ENCODE data around the gene NFIC.
"Not testable (repeated sequence)": the region's sequence is repeated elsewhere in the genome, so short reads cannot be mapped to it uniquely, and the experiment has no call there.

The NFIC gene

GRCh38 chr19:3365836-3366752, at the start of gene NFIC:
TSS of gene NFIC (plus strand) at chr19:3366583. CDS start at chr19:3366637, 54 bp downstream.
- peak; percentile 61 for DNase-seq (ENCODE audit: low spot score)

GRCh38 chr19:3316659-3317207, 49.6 kb upstream of the NFIC start:
- DNase-seq (ENCODE audit: low spot score) = no peak

- no peak for DNase-seq (ENCODE audit: low spot score)
These were observed 46.6 kb upstream of the NFIC start for GRCh38 chr19:3319643-3320353.

DNA sequence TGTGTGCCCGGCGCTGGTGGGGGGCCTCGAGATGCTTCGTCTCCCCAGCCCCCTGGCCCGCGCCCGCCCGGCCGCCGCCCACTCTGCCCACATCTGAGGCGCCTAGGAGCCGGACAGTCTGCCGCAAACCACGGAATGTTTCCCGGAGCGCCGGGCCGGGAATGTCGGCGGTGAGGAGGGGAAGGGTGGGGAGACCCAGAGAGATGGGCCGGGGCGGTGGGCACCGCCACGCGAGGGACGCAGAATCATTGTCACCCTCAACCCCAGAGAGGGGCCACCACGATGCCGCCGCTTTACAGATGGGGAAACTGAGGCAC, 46.1 kb upstream of the NFIC start:
- DNase-seq (ENCODE audit: low spot score) = no peak

GRCh38 chr19:3320853-3321252, 45.5 kb upstream of the NFIC start:
- DNase-seq (ENCODE audit: low spot score) = no peak

DNA sequence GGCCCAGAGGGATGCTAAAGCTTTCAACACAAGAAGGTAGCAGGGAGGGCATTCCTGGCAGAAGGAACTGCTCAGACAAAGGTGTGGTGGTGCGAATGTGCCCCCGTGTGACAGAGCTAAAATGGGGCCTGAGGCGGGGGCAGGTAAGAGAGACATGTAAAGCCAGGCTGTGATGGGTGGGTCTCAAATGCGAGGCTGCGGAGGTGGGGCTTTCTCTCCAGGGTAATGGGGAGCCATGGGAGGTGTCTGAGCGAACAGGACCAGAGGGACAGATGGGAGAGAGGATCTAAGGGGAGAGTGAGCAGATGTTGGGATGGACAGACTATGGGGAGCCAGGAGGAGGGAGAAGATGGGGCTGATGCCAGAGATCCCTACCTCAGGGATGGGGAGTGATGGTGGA, 44.7 kb upstream of the NFIC start:
- DNase-seq (ENCODE audit: low spot score) = no peak

- DNase-seq (ENCODE audit: low spot score) = no peak
These were observed 44.0 kb upstream of the NFIC start for GRCh38 chr19:3322199-3322978.

GRCh38 chr19:3323026-3323425, 43.4 kb upstream of the NFIC start:
- no peak for DNase-seq (ENCODE audit: low spot score)

GRCh38 chr19:3323658-3324057, 42.7 kb upstream of the NFIC start:
- DNase-seq (ENCODE audit: low spot score) = no peak

- peak; percentile 28 for DNase-seq (ENCODE audit: low spot score)
These were observed 42.0 kb upstream of the NFIC start for GRCh38 chr19:3324405-3324856.

DNA sequence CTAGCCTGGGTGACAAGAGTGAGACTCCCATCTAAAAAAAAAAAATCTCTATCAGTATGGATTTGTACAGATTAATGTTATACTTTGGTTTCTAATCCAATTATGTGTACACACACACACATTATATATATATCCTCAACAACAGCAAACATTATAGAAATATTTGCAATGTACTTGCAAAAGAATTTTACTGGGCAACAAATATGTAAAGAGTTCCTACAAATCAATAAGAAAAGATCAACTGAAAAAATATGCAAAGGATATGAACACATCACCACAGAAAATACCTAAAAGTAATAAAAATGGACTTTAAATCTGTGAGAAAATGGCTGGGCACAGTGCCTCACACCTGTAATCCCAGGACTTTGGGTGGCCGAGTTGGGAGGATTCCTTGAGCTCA, 40.9 kb upstream of the NFIC start:
- no peak for DNase-seq (ENCODE audit: low spot score)

DNA sequence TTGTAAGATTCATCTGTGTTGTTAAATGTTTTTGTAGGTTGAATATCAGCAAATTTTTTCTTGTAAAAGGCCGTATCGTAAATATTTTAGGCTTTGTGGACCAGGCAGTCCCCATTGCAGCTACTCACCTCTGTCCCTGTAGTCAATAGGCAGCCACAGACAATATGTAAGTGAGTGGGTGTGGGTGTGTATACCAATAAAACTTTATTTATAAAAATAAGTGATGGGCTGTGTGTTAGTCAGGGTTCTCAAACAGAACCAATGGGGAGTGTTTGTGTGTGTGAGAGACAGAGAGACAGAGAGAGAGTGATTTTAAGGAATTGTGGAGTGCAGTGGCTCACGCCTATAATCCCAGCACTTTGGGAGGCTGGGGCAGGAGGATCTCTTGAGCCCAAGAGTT, 37.6 kb upstream of the NFIC start:
- DNase-seq (ENCODE audit: low spot score) = no peak

GRCh38 chr19:3330047-3330446, 36.3 kb upstream of the NFIC start:
- no peak for DNase-seq (ENCODE audit: low spot score)

- DNase-seq (ENCODE audit: low spot score) = not testable (repeated sequence)
These were observed 34.2 kb upstream of the NFIC start for GRCh38 chr19:3332232-3332631.

- DNase-seq (ENCODE audit: low spot score) = no peak
These were observed 33.3 kb upstream of the NFIC start for GRCh38 chr19:3333020-3333583.

GRCh38 chr19:3333662-3334061, 32.7 kb upstream of the NFIC start:
- DNase-seq (ENCODE audit: low spot score) = no peak

- not testable (repeated sequence) for DNase-seq (ENCODE audit: low spot score)
These were observed 31.5 kb upstream of the NFIC start for GRCh38 chr19:3334749-3335430.

DNA sequence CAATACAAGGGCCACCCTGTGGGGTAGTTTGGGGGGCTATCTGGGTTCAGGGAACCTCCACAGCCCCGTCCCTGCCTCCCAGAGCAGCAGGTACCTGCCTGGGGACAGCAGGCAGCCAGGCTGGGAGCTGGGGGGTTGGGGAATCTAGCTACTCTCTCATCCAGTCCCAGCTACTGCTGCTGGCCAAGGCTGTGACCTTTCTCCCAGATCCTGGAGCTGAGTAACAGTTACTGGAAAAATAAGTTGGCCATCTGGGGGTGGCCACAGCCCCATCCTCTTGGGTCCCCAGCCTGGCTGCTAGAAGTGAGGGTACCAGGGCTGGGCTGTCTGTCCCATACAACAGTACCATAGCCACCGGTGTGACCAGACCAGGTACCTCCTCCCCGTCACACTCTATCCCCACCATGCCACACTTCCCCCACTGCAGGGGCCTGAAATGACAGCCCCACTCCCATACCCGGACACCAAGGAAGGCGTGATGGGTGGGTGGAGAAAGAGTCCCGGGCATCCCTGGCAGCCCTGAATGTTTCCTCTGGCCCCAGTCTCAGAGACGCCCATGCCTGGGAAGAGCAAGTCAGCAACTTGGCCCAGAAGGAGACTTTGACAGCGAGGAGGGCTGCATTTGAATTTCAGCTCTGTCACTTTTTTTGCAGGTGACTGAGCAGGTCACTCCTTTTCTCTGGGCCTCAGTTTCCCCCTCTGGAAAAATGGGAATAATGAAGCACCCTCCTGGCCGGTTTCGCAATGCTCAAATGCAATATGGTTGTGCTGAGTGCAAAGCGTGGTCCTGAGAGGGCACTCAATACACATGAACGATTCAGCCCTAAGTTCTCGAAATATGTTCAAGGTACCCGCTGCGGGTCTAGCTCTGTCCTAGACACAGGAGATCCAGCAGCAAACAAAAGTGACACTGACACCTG, 30.7 kb upstream of the NFIC start:
- no peak for DNase-seq (ENCODE audit: low spot score)

DNA sequence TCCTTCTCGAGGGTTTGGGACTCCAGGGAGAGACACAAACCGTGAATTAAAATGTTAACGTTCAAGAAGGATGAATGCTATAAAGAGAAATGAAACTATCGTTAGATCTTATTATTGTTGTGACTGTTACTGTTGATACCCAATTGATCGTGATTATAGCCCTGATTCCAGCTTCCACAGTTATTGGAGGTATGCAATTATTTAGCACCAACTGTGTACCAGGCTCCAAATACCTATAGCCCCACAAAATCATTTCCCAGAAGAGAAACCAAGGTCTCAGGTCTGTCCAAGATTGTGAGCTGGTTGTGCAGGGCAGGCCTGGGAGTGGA, 30.1 kb upstream of the NFIC start:
- DNase-seq (ENCODE audit: low spot score) = no peak
